Type B pancreatic cell (in vitro differentiated cells): Measurements from ENCODE around the gene ZKSCAN1. TPM values are rescaled to one million over a fixed set of nuclear protein-coding genes. Genes with fewer than 3 reads are reported as not detected.
A peak's percentile ranks its signal among the peaks of the same experiment; 100 is the strongest.

Experiments used
- DNase-seq: peaks from one replicate; pipeline ENCODE4 v3.0.0; 2021; ENCODE audit warnings: mixed read lengths; ENCODE audit not compliant: unreplicated experiment; ENCODE audit errors: extremely low spot score
- H3K27ac Mint-ChIP-seq: 2 replicates; pipeline ENCODE4 v1.8.0; 2021; ENCODE audit warnings: mild to moderate bottlenecking, mixed read lengths
- H3K27me3 Mint-ChIP-seq: 2 replicates; pipeline ENCODE4 v1.8.0; 2021; ENCODE audit warnings: mixed read lengths
- H3K36me3 Mint-ChIP-seq: 2 replicates; pipeline ENCODE4 v1.8.0; 2021; ENCODE audit warnings: mixed read lengths
- H3K4me1 Mint-ChIP-seq: one replicate; pipeline ENCODE4 v1.8.0; 2021; ENCODE audit warnings: mixed read lengths; ENCODE audit not compliant: unreplicated experiment
- H3K4me3 Mint-ChIP-seq: 2 replicates; pipeline ENCODE4 v1.8.0; 2021; ENCODE audit warnings: mild to moderate bottlenecking, mixed read lengths
- H3K9me3 Mint-ChIP-seq: 2 replicates; pipeline ENCODE4 v1.8.0; 2021; ENCODE audit warnings: mixed read lengths
- CTCF ChIP-seq: fragments of 200-600 bp; sonication (generic); conservative IDR thresholded peaks from 2 replicates; pipeline ENCODE4 v1.5.0; 2021; ENCODE audit warnings: antibody characterized with exemption, mild to moderate bottlenecking
- total RNA-seq: library from RNA; stranded (reverse); gene quantifications from 2 replicates; pipeline ENCODE4 v1.2.1, GENCODE V29; 2021; ENCODE audit warnings: low replicate concordance

Gene ZKSCAN1
- total RNA-seq, 1 donor from 2014 or later, result 157 TPM

- Mint-ChIP-seq H3K9me3 (no peaks in the 10 kb centered on the region), H3K4me3 (peak overlapping the region; percentile 78), H3K27me3 (no peaks in the 10 kb centered on the region), H3K27ac (peak overlapping the region; percentile 73), H3K36me3 (peaks cover 12% of the 10 kb centered on the region), H3K4me1 (peaks cover 37% of the 10 kb centered on the region)
- no peak for TF ChIP-seq CTCF
- DNase-seq, result no peak
Observed at GRCh38 chr7:100017875-100018274, 2.5 kb downstream of the ZKSCAN1 start.

GRCh38 chr7:100019908-100020307 lies 4.5 kb downstream of the ZKSCAN1 start:
- H3K27ac Mint-ChIP-seq, result peak overlapping the region; percentile 73

GRCh38 chr7:100021297-100021696 lies 5.9 kb downstream of the ZKSCAN1 start:
- Mint-ChIP-seq H3K27me3 (no peaks in the 10 kb centered on the region), H3K27ac (peak overlapping the region; percentile 86), H3K9me3 (no peaks in the 10 kb centered on the region), H3K36me3 (peaks cover 30% of the 10 kb centered on the region), H3K4me1 (peaks cover 30% of the 10 kb centered on the region), H3K4me3 (no peak overlapping the region)
- TF ChIP-seq CTCF, result no peak
- DNase-seq, result no peak

More at GRCh38 chr7:100019908-100020307, 4.5 kb downstream of the ZKSCAN1 start:
- no peak for TF ChIP-seq CTCF
- H3K4me3 Mint-ChIP-seq, result peak overlapping the region; percentile 55
- H3K9me3 Mint-ChIP-seq, result no peaks in the 10 kb centered on the region
- DNase-seq, result no peak
- peaks cover 37% of the 10 kb centered on the region for H3K4me1 Mint-ChIP-seq
- H3K27me3 Mint-ChIP-seq, result no peaks in the 10 kb centered on the region
- H3K36me3 Mint-ChIP-seq, result peaks cover 23% of the 10 kb centered on the region

- no peak for TF ChIP-seq CTCF
- H3K27me3 Mint-ChIP-seq, result no peaks in the 10 kb centered on the region
- H3K4me3 Mint-ChIP-seq, result peak overlapping the region; percentile 75
- peaks cover 30% of the 10 kb centered on the region for H3K36me3 Mint-ChIP-seq
- no peak for DNase-seq
- H3K27ac Mint-ChIP-seq, result peak overlapping the region; percentile 86
- peaks cover 24% of the 10 kb centered on the region for H3K4me1 Mint-ChIP-seq
- H3K9me3 Mint-ChIP-seq, result no peaks in the 10 kb centered on the region
Observed at GRCh38 chr7:100022621-100023020, 7.2 kb downstream of the ZKSCAN1 start.

- TF ChIP-seq CTCF, result no peak
- Mint-ChIP-seq H3K27me3 (no peaks in the 10 kb centered on the region), H3K9me3 (no peaks in the 10 kb centered on the region), H3K36me3 (peaks cover 30% of the 10 kb centered on the region), H3K27ac (peak overlapping the region; percentile 86), H3K4me1 (peaks cover 19% of the 10 kb centered on the region), H3K4me3 (no peak overlapping the region)
- no peak for DNase-seq
Observed at GRCh38 chr7:100023526-100023925, 8.1 kb downstream of the ZKSCAN1 start.

- H3K4me1 Mint-ChIP-seq, result peaks cover 19% of the 10 kb centered on the region
- TF ChIP-seq CTCF, result no peak
- H3K36me3 Mint-ChIP-seq, result peaks cover 31% of the 10 kb centered on the region
Observed at GRCh38 chr7:100024020-100024619, 8.7 kb downstream of the ZKSCAN1 start.

More at GRCh38 chr7:100024020-100024619, 8.7 kb downstream of the ZKSCAN1 start:
- no peak for DNase-seq
- Mint-ChIP-seq H3K27ac (no peak overlapping the region), H3K4me3 (no peak overlapping the region), H3K9me3 (no peaks in the 10 kb centered on the region), H3K27me3 (no peaks in the 10 kb centered on the region)
